Measurements from ENCODE around the gene BTAF1.

Gene BTAF1

DNA sequence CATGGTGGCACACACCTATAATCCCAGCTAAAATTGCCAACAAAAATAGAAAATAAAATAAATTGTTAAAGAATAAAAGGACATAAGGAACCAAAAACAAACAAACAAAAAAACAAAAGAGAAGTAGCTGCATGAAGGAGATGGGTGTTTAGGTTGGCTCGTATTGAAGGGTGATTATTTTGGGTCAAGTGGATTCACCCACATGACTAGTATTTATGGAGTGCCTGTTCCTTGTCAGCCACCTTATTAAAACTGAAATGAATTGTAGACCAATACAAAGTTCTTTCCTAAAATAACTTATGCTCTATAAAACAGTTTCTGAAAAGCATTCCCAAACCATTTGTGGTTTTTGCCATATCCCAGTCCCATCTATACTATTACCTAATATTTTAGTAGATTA is 138.7 kb downstream of the BTAF1 start:
- DNase-seq: no peak

DNA sequence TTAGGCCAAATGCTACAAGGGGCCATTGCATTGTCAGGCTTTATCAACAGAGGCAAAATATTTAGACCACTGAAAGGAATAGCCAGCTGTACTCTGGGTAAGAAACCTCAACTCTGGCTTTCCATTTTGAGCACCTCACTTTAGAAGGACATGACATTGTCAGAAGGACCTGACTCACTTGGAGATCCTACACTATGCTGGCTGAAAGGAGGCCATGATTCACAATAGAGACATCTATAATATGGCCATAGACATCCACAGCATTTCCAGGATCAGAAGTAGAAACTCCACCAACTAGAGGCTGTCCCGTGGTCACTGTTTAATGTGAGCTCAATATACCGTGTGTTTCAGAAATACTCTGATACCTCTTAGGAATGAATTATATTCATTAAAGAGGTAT is 140.9 kb downstream of the BTAF1 start:
- no peak for DNase-seq

DNA sequence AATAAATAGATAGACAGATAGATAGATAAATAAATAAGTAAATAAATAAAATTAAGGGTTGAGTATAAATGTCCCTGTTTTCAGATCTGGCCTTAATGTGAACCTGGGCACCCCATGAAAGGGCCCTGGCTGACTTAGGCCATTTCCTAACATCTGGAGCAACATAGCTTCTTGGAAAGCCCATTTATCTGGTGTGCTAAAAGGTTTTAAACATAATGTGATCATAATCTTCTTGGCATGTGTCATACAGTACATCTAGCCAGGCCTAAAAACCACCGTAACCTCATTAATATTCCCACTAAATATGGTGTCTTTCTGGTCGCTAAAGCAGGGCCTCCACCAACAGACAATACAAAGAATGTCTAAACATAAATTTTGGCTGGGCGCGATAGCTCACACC is 142.8 kb downstream of the BTAF1 start:
- no peak for DNase-seq

DNA sequence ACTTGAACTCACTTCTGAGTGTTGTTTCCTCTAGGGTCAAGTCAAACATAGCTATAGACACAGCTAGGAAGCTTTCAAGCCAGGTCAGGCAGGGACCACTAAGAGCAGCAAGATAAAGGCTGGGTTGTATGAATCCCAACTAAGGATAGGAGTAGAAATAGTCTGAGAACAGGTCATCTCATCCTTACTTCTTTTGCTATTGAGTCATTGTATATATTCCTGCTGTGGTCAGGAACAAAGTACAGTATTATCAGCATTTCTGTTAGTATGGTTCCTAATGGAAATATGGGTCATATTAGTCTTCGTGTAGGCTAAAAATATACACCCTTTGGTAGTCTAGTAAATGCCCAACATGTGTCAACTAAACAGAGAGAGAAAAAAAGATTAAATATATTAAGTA is 145.3 kb downstream of the BTAF1 start:
- DNase-seq: no peak

DNA sequence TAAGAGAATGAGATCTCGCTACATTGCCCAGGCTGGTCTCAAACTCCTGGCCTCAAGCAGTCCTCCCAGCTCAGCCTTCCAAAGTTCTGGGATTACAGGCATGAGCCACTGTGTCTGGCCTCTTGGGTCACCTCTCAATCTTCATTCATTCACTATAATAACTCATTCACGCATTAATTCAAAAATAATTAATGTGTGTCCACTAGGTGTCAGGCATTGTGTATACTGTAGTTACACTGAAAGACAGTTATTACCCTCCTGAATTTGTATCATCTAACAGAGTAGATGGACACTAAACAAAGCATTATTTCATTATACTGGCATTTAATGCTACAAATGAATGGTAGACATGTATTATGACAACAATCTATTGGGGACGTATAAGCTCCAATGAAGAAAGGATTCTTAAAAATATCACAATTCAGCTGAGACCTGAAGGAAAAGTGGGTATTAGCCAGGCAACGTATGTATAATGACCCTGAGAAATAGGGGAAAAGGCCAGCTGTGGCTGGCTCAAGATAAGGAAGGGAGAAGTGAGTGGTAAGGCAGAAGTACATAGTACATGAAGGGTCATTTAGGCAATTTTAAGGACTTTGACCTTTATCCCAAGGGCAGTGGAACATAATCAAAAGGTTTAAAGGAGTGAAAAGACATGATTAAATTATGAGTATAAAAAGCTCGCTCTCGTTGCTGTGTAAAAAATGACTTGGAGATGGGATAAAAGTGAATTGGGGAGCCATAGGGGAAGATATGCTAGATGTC is 150.7 kb downstream of the BTAF1 start:
- DNase-seq: no peak

DNA sequence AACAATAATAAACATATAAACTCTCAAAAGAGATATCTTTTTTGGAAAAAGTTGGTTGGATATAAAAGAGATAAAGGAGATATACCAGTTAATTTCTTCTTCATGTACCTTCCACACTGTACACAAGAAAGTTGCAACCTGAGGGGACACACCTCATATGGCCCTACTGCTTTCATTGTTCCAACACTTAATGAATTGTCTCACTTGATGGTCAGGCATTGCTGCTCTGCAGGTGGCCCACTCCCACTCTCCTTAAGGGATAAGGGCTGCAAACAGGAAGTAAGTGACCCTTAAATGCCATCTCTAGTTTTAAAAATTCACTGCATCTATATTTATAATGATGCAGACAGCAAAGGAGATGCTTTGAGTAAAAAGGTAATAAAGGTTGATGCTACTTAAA is 152.3 kb downstream of the BTAF1 start:
- no peak for DNase-seq

DNA sequence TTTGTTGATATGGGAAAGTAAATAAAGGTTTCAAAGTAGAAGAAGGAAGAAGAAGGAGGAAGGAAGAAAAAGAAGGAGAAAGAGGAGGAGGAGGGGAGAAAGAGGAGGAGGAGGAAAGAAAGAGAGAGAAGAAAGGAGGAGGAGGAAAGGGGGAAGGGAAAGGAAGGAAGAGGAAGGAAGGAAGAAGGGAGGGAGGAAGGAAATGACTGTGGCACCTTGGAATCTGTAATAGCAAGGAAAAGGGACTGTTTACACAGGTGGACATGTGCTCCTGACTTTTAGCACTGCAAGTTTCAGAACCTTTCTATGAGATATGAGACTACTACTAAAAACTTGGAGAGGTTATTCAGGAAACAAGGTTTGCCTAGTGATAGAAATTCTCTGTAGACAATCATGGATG is 153.2 kb downstream of the BTAF1 start:
- no peak for DNase-seq

DNA sequence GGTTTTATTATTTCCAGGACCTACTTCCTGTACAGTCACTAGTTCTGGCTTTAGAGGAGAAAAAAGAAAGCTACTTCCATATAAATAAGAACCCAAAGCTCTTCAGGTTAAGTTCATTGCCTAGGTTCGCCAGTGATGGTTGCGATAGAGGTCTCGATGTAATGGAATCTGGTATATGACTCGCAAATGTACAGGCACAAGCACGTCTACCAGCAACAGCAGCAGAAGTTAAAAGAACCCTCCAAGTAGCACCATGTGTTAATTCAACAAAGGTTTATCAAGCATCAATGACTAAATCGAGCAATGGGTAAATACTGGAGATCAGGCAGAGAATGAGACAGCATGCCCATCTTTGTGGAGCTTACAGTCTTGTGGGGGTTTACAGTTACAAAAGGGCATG is 155.4 kb downstream of the BTAF1 start:
- no peak for DNase-seq

Data from NCI-H748 treated with DMSO at 0.1 percent for 48 hours (cell line).